Spleen (tissue), 7 donors: Measurements from ENCODE around the gene PDE8A.

Experiments
- CTCF ChIP-seq, 11 experiments: fragments of 200-600 bp in 7 of 11; fragments of 450-650 bp in 4 of 11; sonication (generic) in 4 of 11; IDR thresholded peaks in 8 of 11; conservative IDR thresholded peaks in 3 of 11; 1 replicate in 7 of 11; 2 replicates in 4 of 11; pipeline versions ENCODE4 v1.4.0 to v1.8.0; 2016 to 2021; ENCODE audit warnings: antibody characterized with exemption in 11 of 11, inconsistent platforms in 4 of 11, mild to moderate bottlenecking in 1 of 11
- POLR2A ChIP-seq, 3 donors: fragments of 450-650 bp; IDR thresholded peaks; one replicate each; pipeline ENCODE4 v1.5.1; 2017; ENCODE audit warnings: antibody characterized with exemption in 3 of 3, mild to moderate bottlenecking in 1 of 3
- donor health status: DM: no; HTN: no; CAD: no; lungs with moderate emphysema.
- donor health status: DM: no; HTN: no; CAD: no.
- donor health status: DM: no; HTN: no; CAD: no.

GRCh38 chr15:85049805-85050204 lies 68.1 kb downstream of the PDE8A start:
- no peak for TF ChIP-seq CTCF (IDR thresholded peaks at IDR 0.05 in 8 of 11, conservative IDR thresholded peaks at IDR 0.05 in 3 of 11)
- no peak for TF ChIP-seq POLR2A (IDR thresholded peaks at IDR 0.05)
